H9 (cell line): Measurements from ENCODE around the gene MAP7. TPM values are rescaled to one million over a fixed set of nuclear protein-coding genes. Genes with fewer than 3 reads are reported as not detected.

Source experiments
- DNase-seq: peaks from one replicate; pipeline ENCODE4 v3.0.0-alpha.2; 2017
- H2AFZ ChIP-seq: one replicate; pipeline ENCODE4 v1.6.1; 2013; ENCODE audit warnings: mild to moderate bottlenecking, low read length, control low read depth, moderate library complexity
- H2AK5ac ChIP-seq: 2 replicates; pipeline ENCODE4 v1.6.1; 2013; ENCODE audit warnings: low read length, control low read depth, mixed read lengths; ENCODE audit not compliant: insufficient read length
- H2BK120ac ChIP-seq: one replicate; pipeline ENCODE4 v1.6.1; 2013; ENCODE audit warnings: low read depth, mild to moderate bottlenecking, low read length, control low read depth, inconsistent platforms; ENCODE audit not compliant: poor library complexity, severe bottlenecking
- H2BK12ac ChIP-seq: 2 replicates; pipeline ENCODE4 v1.6.1; 2013; ENCODE audit warnings: low read length, control low read depth, mixed read lengths, low read depth; ENCODE audit not compliant: insufficient read length
- H2BK15ac ChIP-seq: 2 replicates; pipeline ENCODE4 v1.6.1; 2013; ENCODE audit warnings: low read depth, low read length, control low read depth
- H2BK20ac ChIP-seq: one replicate; pipeline ENCODE4 v1.6.1; 2013; ENCODE audit warnings: low read depth, mild to moderate bottlenecking, low read length, control low read depth, inconsistent platforms; ENCODE audit not compliant: poor library complexity, severe bottlenecking
- H2BK5ac ChIP-seq: 2 replicates; pipeline ENCODE4 v1.6.1; 2013; ENCODE audit warnings: low read length, control low read depth, mixed read lengths; ENCODE audit not compliant: insufficient read length
- H3K14ac ChIP-seq: 2 replicates; pipeline ENCODE4 v1.6.1; 2013; ENCODE audit warnings: low read length, control low read depth; ENCODE audit not compliant: insufficient read depth
- H3K18ac ChIP-seq: 2 replicates; pipeline ENCODE4 v1.6.1; 2013; ENCODE audit warnings: low read depth, mild to moderate bottlenecking, mixed read lengths, low read length, control low read depth; ENCODE audit not compliant: insufficient read length
- H3K23ac ChIP-seq: 2 replicates; pipeline ENCODE4 v1.6.1; 2013; ENCODE audit warnings: low read length, control low read depth, mixed read lengths, low read depth; ENCODE audit not compliant: insufficient read length
- H3K23me2 ChIP-seq: 2 replicates; pipeline ENCODE4 v1.6.1; 2013; ENCODE audit warnings: low read depth, mild to moderate bottlenecking, mixed read lengths, low read length, control low read depth; ENCODE audit not compliant: insufficient read length, poor library complexity, severe bottlenecking
- H3K27ac ChIP-seq: 2 replicates; pipeline ENCODE4 v1.5.1; 2013; ENCODE audit warnings: low read length, control low read depth, mixed read lengths, low read depth; ENCODE audit not compliant: insufficient read length
- H3K27me3 ChIP-seq: 2 replicates; pipeline ENCODE4 v1.6.1; 2013; ENCODE audit warnings: low read length, control low read depth, inconsistent platforms; ENCODE audit not compliant: insufficient read depth
- H3K4ac ChIP-seq: 2 replicates; pipeline ENCODE4 v1.6.1; 2013; ENCODE audit warnings: low read depth, mild to moderate bottlenecking, control low read depth, inconsistent platforms, low read length, moderate library complexity
- H3K4me1 ChIP-seq: 2 replicates; pipeline ENCODE4 v1.6.1; 2013; ENCODE audit warnings: low read length, control low read depth, inconsistent platforms; ENCODE audit not compliant: insufficient read depth
- H3K4me2 ChIP-seq: 2 replicates; pipeline ENCODE4 v1.6.1; 2013; ENCODE audit warnings: low read length, control low read depth, mixed read lengths; ENCODE audit not compliant: insufficient read length, insufficient read depth
- H3K56ac ChIP-seq: 2 replicates; pipeline ENCODE4 v1.6.1; 2013; ENCODE audit warnings: low read depth, mild to moderate bottlenecking, mixed read lengths, low read length, control low read depth; ENCODE audit not compliant: insufficient read length
- H3K79me1 ChIP-seq: 2 replicates; pipeline ENCODE4 v1.6.1; 2013; ENCODE audit warnings: low read depth, mild to moderate bottlenecking, moderate library complexity, low read length, control low read depth, inconsistent platforms; ENCODE audit not compliant: insufficient read depth, poor library complexity, severe bottlenecking
- H3K79me2 ChIP-seq: 2 replicates; pipeline ENCODE4 v1.6.1; 2013; ENCODE audit warnings: low read length, control low read depth, inconsistent platforms; ENCODE audit not compliant: insufficient read depth
- H3K9ac ChIP-seq: 2 replicates; pipeline ENCODE4 v1.6.1; 2013; ENCODE audit warnings: low read length, control low read depth, mixed read lengths; ENCODE audit not compliant: insufficient read length; ENCODE audit errors: extremely low read depth
- H3K9me3 ChIP-seq: one replicate; pipeline ENCODE4 v1.6.1; 2013; ENCODE audit warnings: low read depth, low read length, inconsistent platforms; ENCODE audit not compliant: control insufficient read depth
- H3T11ph ChIP-seq: one replicate; pipeline ENCODE4 v1.6.1; 2013; ENCODE audit warnings: mild to moderate bottlenecking, low read length, control low read depth, inconsistent platforms
- H4K20me1 ChIP-seq: one replicate; pipeline ENCODE4 v1.6.1; 2013; ENCODE audit not compliant: control insufficient read depth, insufficient read length, insufficient read depth
- H4K5ac ChIP-seq: 2 replicates; pipeline ENCODE4 v1.6.1; 2013; ENCODE audit warnings: low read depth, mild to moderate bottlenecking, mixed read lengths, low read length, control low read depth; ENCODE audit not compliant: insufficient read length
- H4K8ac ChIP-seq: replicated peaks from 2 replicates; pipeline ENCODE4 v1.6.1; 2013; ENCODE audit warnings: low read length, control low read depth, mixed read lengths, low read depth; ENCODE audit not compliant: insufficient read length
- H4K91ac ChIP-seq: 2 replicates; pipeline ENCODE4 v1.6.1; 2013; ENCODE audit warnings: low read depth, mild to moderate bottlenecking, moderate library complexity, mixed read lengths, low read length, control low read depth; ENCODE audit not compliant: insufficient read length
- H3K27ac Mint-ChIP-seq, 3 experiments: 2 replicates in 2 of 3; 3 replicates in 1 of 3; pipeline ENCODE4 v1.8.0; 2020 to 2021; ENCODE audit warnings: mixed read lengths in 3 of 3, mild to moderate bottlenecking in 1 of 3, moderate library complexity in 1 of 3
- H3K27me3 Mint-ChIP-seq: 2 replicates; pipeline ENCODE4 v1.8.0; 2021; ENCODE audit warnings: low read depth, mild to moderate bottlenecking, moderate library complexity, mixed read lengths
- H3K36me3 Mint-ChIP-seq, 3 experiments: 2 replicates in 2 of 3; 3 replicates in 1 of 3; pipeline ENCODE4 v1.8.0; 2020 to 2021; ENCODE audit warnings: low read depth in 3 of 3, mixed read lengths in 3 of 3; ENCODE audit not compliant: insufficient read depth in 1 of 3
- H3K4me1 Mint-ChIP-seq, 2 experiments: 2 replicates each; pipeline ENCODE4 v1.8.0; 2020; ENCODE audit warnings: mixed read lengths in 2 of 2
- H3K4me3 Mint-ChIP-seq, 2 experiments: 2 replicates in 1 of 2; 3 replicates in 1 of 2; pipeline ENCODE4 v1.8.0; 2020 to 2021; ENCODE audit warnings: mild to moderate bottlenecking in 2 of 2, mixed read lengths in 2 of 2, moderate library complexity in 1 of 2
- H3K9me3 Mint-ChIP-seq, 2 experiments: 2 replicates in 1 of 2; 3 replicates in 1 of 2; pipeline ENCODE4 v1.8.0; 2020; ENCODE audit warnings: mild to moderate bottlenecking in 2 of 2, mixed read lengths in 2 of 2, moderate library complexity in 1 of 2
- WGBS: extraction: QIAGEN DNeasy Blood & Tissue Kit; methylation state at CpG from one replicate; pipeline ENCODE4 v1.1.7; 2013; ENCODE audit warnings: missing lambda C conversion rate, low lambda C conversion rate, mixed read lengths; ENCODE audit not compliant: insufficient read length; ENCODE audit errors: extremely low coverage; 5-methylcytosine and 5-hydroxymethylcytosine counted together
- total RNA-seq: library from RNA; stranded (reverse); gene quantifications from 2 replicates; pipeline ENCODE4 v1.2.1, GENCODE V29; 2021
- TF ChIP-seq, protein P1 (sequence below): fragments of 200-600 bp; sonication (generic); conservative IDR thresholded peaks from 3 replicates; pipeline ENCODE4 v1.8.0; 2021; ENCODE audit warnings: antibody characterized with exemption, mild to moderate bottlenecking

MAP7 gene
- total RNA-seq, 1 experiment from 2014 or later = 51.1 TPM

DNA sequence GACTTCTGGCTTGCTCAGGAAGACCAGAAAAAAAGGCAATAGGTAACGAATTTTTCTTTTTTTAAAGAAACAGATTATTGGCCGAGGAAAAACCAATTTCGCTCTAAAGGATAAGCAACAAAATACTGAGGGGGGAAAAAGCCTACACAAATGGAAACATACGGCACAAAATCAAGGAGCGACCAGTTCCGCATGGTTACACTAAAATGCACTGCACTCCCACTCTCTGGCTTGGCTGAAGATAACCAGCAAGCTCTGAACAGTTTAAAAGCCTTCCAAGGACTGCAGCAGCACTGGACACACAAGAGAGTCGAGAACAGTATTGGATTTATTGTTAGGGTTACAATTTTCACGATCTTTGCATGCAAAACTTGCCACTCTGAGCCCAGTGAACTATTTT, 881 bp upstream of the MAP7 start:
- H2BK20ac ChIP-seq = no peak overlapping the region

More for the DNA sequence above, 881 bp upstream of the MAP7 start:
- Histone ChIP-seq H2BK12ac (no peak overlapping the region), H2BK120ac (no peak overlapping the region), H4K20me1 (no peaks in the 10 kb centered on the region), H4K8ac (no peak overlapping the region), H2BK15ac (no peak overlapping the region), H3K79me1 (peaks cover under 1% of the 10 kb centered on the region), H3K27me3 (no peaks in the 10 kb centered on the region; the same call in 1 of the 2 replicates), H3K4me1 (no peaks in the 10 kb centered on the region), H2AFZ (no peak overlapping the region), H3K4ac (no peak overlapping the region), H3K56ac (no peak overlapping the region), H3K27ac (no peak overlapping the region), H3K4me2 (peak overlapping the region; percentile 82), H3T11ph (no peak overlapping the region), H3K9me3 (no peaks in the 10 kb centered on the region), H4K5ac (no peak overlapping the region), H3K14ac (no peak overlapping the region), H3K23ac (no peak overlapping the region), H3K79me2 (peaks cover 10% of the 10 kb centered on the region; the same call in 1 of the 2 replicates), H3K18ac (no peak overlapping the region), H4K91ac (no peak overlapping the region), H2BK5ac (no peak overlapping the region), H2AK5ac (no peak overlapping the region), H3K9ac (peak overlapping the region; percentile 41), H3K23me2 (peaks cover 14% of the 10 kb centered on the region)
- peaks cover 42% of the 10 kb centered on the region for H3K27me3 Mint-ChIP-seq
- no CpG with 5 or more reads among the region's 8 CpGs for WGBS
- H3K36me3 Mint-ChIP-seq = no peaks in the 10 kb centered on the region
- H3K9me3 Mint-ChIP-seq = no peaks in the 10 kb centered on the region
- TF ChIP-seq, protein P1, sequence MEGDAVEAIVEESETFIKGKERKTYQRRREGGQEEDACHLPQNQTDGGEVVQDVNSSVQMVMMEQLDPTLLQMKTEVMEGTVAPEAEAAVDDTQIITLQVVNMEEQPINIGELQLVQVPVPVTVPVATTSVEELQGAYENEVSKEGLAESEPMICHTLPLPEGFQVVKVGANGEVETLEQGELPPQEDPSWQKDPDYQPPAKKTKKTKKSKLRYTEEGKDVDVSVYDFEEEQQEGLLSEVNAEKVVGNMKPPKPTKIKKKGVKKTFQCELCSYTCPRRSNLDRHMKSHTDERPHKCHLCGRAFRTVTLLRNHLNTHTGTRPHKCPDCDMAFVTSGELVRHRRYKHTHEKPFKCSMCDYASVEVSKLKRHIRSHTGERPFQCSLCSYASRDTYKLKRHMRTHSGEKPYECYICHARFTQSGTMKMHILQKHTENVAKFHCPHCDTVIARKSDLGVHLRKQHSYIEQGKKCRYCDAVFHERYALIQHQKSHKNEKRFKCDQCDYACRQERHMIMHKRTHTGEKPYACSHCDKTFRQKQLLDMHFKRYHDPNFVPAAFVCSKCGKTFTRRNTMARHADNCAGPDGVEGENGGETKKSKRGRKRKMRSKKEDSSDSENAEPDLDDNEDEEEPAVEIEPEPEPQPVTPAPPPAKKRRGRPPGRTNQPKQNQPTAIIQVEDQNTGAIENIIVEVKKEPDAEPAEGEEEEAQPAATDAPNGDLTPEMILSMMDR = no peak
- H3K27ac Mint-ChIP-seq = no peak overlapping the region
- H3K4me3 Mint-ChIP-seq = peak overlapping the region; percentile 69 to 81
- peaks cover 32% of the 10 kb centered on the region in 2 experiments for H3K4me1 Mint-ChIP-seq
- no peak for DNase-seq
